ENCODE results near the gene FLNB.

Gene FLNB

DNA sequence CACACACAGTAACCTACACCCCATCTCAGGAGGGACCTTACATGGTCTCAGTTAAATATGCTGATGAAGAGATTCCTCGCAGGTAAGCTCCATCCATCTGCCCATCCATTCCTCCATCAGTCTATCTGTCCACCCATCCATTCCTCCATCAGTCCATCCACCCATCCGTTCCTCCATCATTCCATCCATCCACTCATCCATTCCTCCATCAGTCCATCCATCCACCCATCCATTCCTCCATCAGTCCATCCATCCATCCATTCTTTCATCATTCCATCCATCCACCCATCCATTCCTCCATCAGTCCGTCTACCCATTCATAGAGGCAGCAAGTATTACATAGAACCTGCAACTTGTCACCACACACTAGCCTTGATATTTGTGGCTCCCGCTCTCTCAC, 124.6 kb downstream of the FLNB start:
- DNase-seq (ENCODE audit: low read depth) = no peak
- TF ChIP-seq, protein P1, sequence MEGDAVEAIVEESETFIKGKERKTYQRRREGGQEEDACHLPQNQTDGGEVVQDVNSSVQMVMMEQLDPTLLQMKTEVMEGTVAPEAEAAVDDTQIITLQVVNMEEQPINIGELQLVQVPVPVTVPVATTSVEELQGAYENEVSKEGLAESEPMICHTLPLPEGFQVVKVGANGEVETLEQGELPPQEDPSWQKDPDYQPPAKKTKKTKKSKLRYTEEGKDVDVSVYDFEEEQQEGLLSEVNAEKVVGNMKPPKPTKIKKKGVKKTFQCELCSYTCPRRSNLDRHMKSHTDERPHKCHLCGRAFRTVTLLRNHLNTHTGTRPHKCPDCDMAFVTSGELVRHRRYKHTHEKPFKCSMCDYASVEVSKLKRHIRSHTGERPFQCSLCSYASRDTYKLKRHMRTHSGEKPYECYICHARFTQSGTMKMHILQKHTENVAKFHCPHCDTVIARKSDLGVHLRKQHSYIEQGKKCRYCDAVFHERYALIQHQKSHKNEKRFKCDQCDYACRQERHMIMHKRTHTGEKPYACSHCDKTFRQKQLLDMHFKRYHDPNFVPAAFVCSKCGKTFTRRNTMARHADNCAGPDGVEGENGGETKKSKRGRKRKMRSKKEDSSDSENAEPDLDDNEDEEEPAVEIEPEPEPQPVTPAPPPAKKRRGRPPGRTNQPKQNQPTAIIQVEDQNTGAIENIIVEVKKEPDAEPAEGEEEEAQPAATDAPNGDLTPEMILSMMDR (IDR thresholded peaks at IDR 0.05; ENCODE audit: insufficient read depth, low read depth, low read length, missing control alignments) = no peak
- H3K4me3 ChIP-seq (ENCODE audit: low read depth, low read length) = no peak overlapping the region

DNA sequence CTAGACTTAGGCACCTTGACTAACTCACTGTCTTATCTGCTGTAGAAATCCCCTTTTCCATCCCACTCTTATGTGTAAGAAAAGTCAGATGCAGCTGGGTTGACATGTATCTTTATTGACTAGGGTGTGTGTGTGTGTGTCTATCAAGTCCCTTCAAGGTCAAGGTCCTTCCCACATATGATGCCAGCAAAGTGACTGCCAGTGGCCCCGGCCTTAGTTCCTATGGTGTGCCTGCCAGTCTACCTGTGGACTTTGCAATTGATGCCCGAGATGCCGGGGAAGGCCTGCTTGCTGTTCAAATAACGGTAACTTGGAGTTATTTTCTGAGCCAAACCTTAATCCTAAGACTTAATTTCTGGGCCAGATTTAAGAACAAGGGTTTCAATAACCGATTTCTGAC, 126.2 kb downstream of the FLNB start:
- no peak for DNase-seq (ENCODE audit: low read depth)
- no peak overlapping the region for H3K4me3 ChIP-seq (ENCODE audit: low read depth, low read length)
- TF ChIP-seq, protein P1 (IDR thresholded peaks at IDR 0.05; ENCODE audit: insufficient read depth, low read depth, low read length, missing control alignments) = no peak

DNA sequence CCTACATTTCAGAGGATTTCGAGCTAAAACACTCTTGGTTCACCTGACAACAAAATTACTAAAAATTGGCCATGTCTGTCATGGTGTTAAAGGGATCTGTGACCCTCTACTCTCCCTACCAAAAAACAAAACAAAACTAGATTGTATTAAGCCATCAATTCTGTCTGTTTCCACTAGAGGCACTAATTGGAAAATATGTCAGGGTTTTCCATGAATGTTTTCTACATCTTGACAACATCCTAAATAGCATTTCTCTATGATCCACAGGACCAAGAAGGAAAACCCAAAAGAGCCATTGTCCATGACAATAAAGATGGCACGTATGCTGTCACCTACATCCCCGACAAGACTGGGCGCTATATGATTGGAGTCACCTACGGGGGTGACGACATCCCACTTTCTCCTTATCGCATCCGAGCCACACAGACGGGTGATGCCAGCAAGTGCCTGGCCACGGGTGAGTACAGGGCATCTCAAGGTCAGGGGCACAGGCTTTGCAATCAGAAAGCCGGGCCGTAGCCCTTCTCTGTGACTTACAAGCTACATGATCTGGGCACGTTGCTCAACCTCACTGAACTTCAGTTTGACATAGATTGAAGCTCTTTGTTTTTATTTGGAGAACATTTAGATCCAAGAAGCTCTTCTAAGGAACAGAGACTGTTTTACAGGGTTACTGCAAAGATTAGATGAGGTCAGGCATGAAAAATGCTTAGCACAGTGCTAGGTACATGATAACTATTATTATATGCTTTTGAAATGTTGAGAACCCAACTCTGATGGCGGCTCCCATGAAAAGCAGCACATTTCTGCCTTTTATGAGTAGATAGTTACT, 127.7 kb downstream of the FLNB start:
- H3K4me3 ChIP-seq (ENCODE audit: low read depth, low read length) = no peak overlapping the region
- no peak for DNase-seq (ENCODE audit: low read depth)
- TF ChIP-seq, protein P1 (IDR thresholded peaks at IDR 0.05; ENCODE audit: insufficient read depth, low read depth, low read length, missing control alignments) = peak; percentile 16

DNA sequence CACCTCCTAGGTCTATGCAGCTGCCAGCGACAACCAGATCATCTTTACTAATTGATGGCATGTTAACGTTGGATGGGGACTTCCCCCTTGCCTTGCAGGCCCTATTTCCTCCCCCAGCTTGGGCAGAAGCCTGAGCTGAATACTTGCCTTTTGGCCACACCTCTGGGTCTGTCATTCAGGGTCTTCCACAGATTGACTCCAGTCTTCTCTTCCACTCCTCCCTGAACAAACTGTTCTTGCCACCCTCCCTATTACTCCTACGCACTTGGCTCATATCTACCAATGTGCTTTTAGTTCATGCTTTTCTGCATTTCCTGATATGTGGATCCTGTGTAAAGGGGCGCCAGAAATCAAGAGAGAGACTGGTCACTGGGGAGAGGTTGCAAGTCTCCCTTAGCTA, 129.1 kb downstream of the FLNB start:
- H3K4me3 ChIP-seq (ENCODE audit: low read depth, low read length) = no peak overlapping the region
- no peak for DNase-seq (ENCODE audit: low read depth)

DNA sequence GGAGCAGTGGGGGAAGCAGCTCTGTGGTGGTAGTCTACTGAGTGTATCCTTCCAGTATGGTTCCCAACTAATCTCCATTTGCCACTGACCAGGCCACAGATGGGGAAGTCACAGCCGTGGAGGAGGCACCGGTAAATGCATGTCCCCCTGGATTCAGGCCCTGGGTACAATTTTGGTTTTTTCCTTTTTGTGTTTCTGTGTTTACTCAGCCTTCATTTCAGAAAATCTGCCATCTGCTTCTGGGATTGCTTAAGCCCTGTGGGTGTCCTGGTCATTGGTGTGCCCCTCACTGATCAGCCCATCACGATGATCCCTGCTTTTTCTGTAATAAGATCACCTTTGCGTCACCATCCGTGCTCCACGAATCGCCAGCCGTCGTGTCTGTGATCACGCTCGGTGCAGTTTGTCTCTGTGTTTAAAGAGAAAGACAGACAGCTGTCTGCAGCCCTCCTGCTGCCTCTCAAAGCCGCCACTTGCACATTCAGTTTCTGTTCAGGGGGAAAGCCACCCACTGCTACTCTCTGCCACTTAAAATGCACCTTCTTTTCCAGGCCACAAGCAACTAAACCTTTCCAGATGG, 133.6 kb downstream of the FLNB start:
- no peak overlapping the region for H3K4me3 ChIP-seq (ENCODE audit: low read depth, low read length)
- no peak for DNase-seq (ENCODE audit: low read depth)
- TF ChIP-seq, protein P1 (IDR thresholded peaks at IDR 0.05; ENCODE audit: insufficient read depth, low read depth, low read length, missing control alignments) = no peak

More for the DNA sequence above, 129.1 kb downstream of the FLNB start:
- TF ChIP-seq, protein P1 (IDR thresholded peaks at IDR 0.05; ENCODE audit: insufficient read depth, low read depth, low read length, missing control alignments) = no peak

DNA sequence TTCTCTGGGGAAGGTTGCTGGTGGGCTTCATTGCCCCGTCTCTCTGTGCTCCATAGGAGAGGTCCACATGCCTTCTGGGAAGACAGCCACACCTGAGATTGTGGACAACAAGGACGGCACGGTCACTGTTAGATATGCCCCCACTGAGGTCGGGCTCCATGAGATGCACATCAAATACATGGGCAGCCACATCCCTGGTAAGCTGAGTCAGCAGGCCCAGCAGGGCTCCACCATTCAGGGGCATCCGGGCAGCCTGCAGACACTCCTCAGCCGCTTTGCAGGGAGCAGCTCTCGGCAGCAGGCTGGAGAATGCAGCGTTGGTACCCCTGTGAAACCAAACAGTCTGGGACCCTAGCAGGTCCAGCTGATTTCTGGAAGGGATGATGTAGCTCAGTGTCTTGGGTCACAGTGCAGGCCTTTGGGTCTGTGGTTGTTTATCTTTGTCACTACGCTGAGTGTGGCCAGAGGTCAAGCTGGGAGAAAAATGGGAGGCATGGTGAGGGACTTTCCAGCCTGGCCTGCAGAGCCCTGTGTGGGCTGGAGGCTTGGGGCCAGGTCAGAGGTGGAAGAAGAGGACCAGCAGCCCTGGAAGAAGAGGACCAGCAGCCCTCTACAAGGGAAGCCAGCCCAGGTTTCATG, 135.3 kb downstream of the FLNB start:
- no peak overlapping the region for H3K4me3 ChIP-seq (ENCODE audit: low read depth, low read length)
- TF ChIP-seq, protein P1 (IDR thresholded peaks at IDR 0.05; ENCODE audit: insufficient read depth, low read depth, low read length, missing control alignments) = no peak
- DNase-seq (ENCODE audit: low read depth) = no peak
